Upper lobe of right lung (tissue), 1 donor: ENCODE data around the gene GMNC. TPM values are rescaled to one million over a fixed set of nuclear protein-coding genes. Genes with fewer than 3 reads are reported as not detected.
A peak's percentile ranks its signal among the peaks of the same experiment; 100 is the strongest.

ENCODE experiments used
- ATAC-seq: fragments of 200-7000 bp; cut with Tn5 transposase; one replicate; pipeline ENCODE4 v1.9.1; 2020; ENCODE audit warnings: mild to moderate bottlenecking, moderate library complexity
- DNase-seq: peaks from one replicate; pipeline ENCODE4 v3.0.0-alpha.2; 2020
- H3K27ac ChIP-seq: fragments of 200-600 bp; one replicate; pipeline ENCODE4 v1.8.0; 2022
- H3K27me3 ChIP-seq: fragments of 200-600 bp; one replicate; pipeline ENCODE4 v1.8.0; 2022; ENCODE audit warnings: mild to moderate bottlenecking
- H3K36me3 ChIP-seq: fragments of 200-600 bp; one replicate; pipeline ENCODE4 v1.8.0; 2022
- H3K4me1 ChIP-seq: fragments of 200-600 bp; one replicate; pipeline ENCODE4 v1.8.0; 2022
- H3K4me3 ChIP-seq: fragments of 200-600 bp; one replicate; pipeline ENCODE4 v1.8.0; 2022; ENCODE audit warnings: mild to moderate bottlenecking
- H3K9me3 ChIP-seq: fragments of 200-600 bp; one replicate; pipeline ENCODE4 v1.8.0; 2022
- CTCF ChIP-seq: fragments of 200-600 bp; IDR thresholded peaks from one replicate; pipeline ENCODE4 v1.8.0; 2022; ENCODE audit warnings: antibody characterized with exemption
- intact Hi-C: fragments of 100-400 bp; cut with DNase I; formaldehyde crosslinking; loops from one replicate; pipeline ENCODE4 v1.11.0; 2022
- total RNA-seq: library from RNA; stranded (reverse); fragmentation: NEBNext Ultra II Directional; extraction: Animal tissue kit (Norgen Biotek cat#: 25700); gene quantifications from one replicate; pipeline ENCODE4 v1.2.1, GENCODE V29; 2021
- donor health status: DM: no; HTN: yes; CAD: no; lungs with severe emphysema.

Gene GMNC
- total RNA-seq, 1 donor from 2014 or later: not detected

GRCh38 chr3:190825386-190826016, 37.0 kb downstream of the GMNC start:
- DNase-seq (no peak), ATAC-seq (no peak)
- Histone ChIP-seq H3K4me3 (no peak overlapping the region), H3K4me1 (no peaks in the 10 kb centered on the region), H3K9me3 (no peaks in the 10 kb centered on the region), H3K36me3 (no peaks in the 10 kb centered on the region), H3K27ac (no peak overlapping the region), H3K27me3 (no peaks in the 10 kb centered on the region)
- intact Hi-C loops: no loop called here
- no peak for TF ChIP-seq CTCF

GRCh38 chr3:190811775-190812480, 50.6 kb downstream of the GMNC start:
- peak; percentile 74 for ATAC-seq
- H3K4me3 ChIP-seq: peak overlapping the region; percentile 0
- no peak overlapping the region for H3K27ac ChIP-seq
- peak; percentile 58 for TF ChIP-seq CTCF
- no peaks in the 10 kb centered on the region for H3K4me1 ChIP-seq
- DNase-seq: no peak
- H3K9me3 ChIP-seq: no peaks in the 10 kb centered on the region
- intact Hi-C loops: no loop called here
- H3K36me3 ChIP-seq: no peaks in the 10 kb centered on the region
- H3K27me3 ChIP-seq: no peaks in the 10 kb centered on the region

GRCh38 chr3:190810957-190811356, 51.5 kb downstream of the GMNC start:
- no peak overlapping the region for H3K27ac ChIP-seq
- DNase-seq (no peak), ATAC-seq (no peak)
- H3K36me3 ChIP-seq: no peaks in the 10 kb centered on the region
- H3K27me3 ChIP-seq: no peaks in the 10 kb centered on the region
- no peaks in the 10 kb centered on the region for H3K4me1 ChIP-seq
- no peak overlapping the region for H3K4me3 ChIP-seq
- no peak for TF ChIP-seq CTCF
- H3K9me3 ChIP-seq: no peaks in the 10 kb centered on the region
- intact Hi-C loops: no loop called here

- ATAC-seq (no peak), DNase-seq (no peak)
- intact Hi-C loops: no loop called here
- H3K4me1 ChIP-seq: no peaks in the 10 kb centered on the region
- no peak overlapping the region for H3K27ac ChIP-seq
- H3K4me3 ChIP-seq: no peak overlapping the region
- no peak for TF ChIP-seq CTCF
- H3K36me3 ChIP-seq: no peaks in the 10 kb centered on the region
- no peaks in the 10 kb centered on the region for H3K9me3 ChIP-seq
- no peaks in the 10 kb centered on the region for H3K27me3 ChIP-seq
Observed at GRCh38 chr3:190809351-190809750, 53.1 kb downstream of the GMNC start.

- H3K4me1 ChIP-seq: no peaks in the 10 kb centered on the region
- no peaks in the 10 kb centered on the region for H3K36me3 ChIP-seq
- ATAC-seq (peak; percentile 77), DNase-seq (peak; percentile 76)
- no peak overlapping the region for H3K4me3 ChIP-seq
- no peaks in the 10 kb centered on the region for H3K9me3 ChIP-seq
- H3K27me3 ChIP-seq: no peaks in the 10 kb centered on the region
- TF ChIP-seq CTCF: no peak
- no peak overlapping the region for H3K27ac ChIP-seq
- intact Hi-C loops: no loop called here
Observed at GRCh38 chr3:190807719-190808375, 54.6 kb downstream of the GMNC start.
